ENCODE results near the gene DGKQ. TPM values are rescaled to one million over a fixed set of nuclear protein-coding genes. Genes with fewer than 3 reads are reported as not detected.

DGKQ gene
- total and polyA plus RNA-seq, 2 experiments from 2014 or later: 4.0 to 22.4 TPM

DNA sequence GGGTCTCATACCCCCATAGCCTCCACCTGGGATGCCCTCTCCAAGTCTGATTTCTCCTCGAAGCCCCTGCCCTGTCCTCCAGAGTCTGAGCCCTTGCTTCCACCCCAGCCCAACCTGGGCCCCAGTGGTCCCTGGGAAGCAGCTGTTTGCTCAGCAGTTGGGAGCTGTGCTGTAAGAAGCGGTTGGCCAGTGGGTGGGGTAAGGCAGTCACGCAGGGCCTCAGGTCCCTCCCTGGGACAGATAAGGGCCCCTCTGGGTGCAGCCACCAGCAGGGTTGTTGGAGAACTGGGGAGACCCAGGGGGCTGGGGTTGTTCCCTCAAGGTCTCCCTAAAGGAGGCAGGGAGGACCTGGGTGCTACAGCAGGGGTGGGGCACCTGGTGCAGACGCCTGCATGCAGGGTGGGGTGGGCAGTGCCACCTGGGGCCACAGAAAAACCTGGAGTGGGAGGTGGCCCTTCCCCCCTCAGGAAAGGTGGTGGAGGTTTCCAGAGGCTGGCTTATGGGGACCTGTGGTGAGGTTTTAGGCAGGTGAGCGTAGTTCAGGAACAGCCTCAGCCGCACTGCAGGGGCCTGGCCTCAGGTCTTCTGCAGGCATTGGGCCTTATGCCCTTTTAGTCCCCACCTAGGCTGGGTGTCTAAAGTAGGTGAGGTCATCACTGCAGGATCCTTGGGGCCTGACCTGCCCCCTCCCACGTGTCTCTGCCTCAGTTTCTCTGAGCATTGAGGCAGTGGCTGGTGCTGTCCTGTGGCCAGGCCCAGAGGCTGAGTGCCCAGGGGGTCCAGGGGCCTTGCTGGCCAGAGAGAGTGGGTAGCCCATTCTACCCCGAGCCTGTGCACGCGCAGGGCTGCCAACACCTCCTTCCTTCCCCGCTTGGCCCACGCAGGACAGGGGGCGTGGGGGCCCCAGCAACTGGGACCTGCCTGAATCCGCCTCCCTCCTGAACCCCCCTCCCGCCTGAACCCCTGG, 22.9 kb upstream of the DGKQ start:
- H3K4me3 Mint-ChIP-seq: peak overlapping the region; percentile 63; the same call in 2 of the 3 replicates
- peak overlapping the region; percentile 57; the same call in 1 of the 2 replicates for H3K4me3 ChIP-seq

More for the DNA sequence above, 22.9 kb upstream of the DGKQ start:
- Histone ChIP-seq H3F3A (replicated peaks; ENCODE audit: low read depth) (no peaks in the 10 kb centered on the region), H3K27ac (ENCODE audit: low read depth) (no peak overlapping the region), H4K20me1 (replicated peaks; ENCODE audit: insufficient read depth) (no peaks in the 10 kb centered on the region; the same call in 1 of the 2 replicates), H3K79me2 (replicated peaks; ENCODE audit: insufficient read depth) (no peaks in the 10 kb centered on the region), H3K4me1 (ENCODE audit: insufficient read depth) (no peaks in the 10 kb centered on the region; the same call in 1 of the 2 replicates), H3K4me2 (peak overlapping the region; percentile 80; the same call in 1 of the 2 replicates), H3K9me2 (ENCODE audit: insufficient read depth) (no peaks in the 10 kb centered on the region), H3K27me3 (ENCODE audit: insufficient read depth) (peaks cover 55% of the 10 kb centered on the region), H3K36me3 (ENCODE audit: insufficient read depth) (no peaks in the 10 kb centered on the region), H2AFZ (no peak overlapping the region)
- no peak for DNase-seq (ENCODE audit: low spot score)
- H3K4me1 Mint-ChIP-seq: peaks cover 4% of the 10 kb centered on the region; the same call in 2 of the 3 replicates
- no peak for ATAC-seq
- no peaks in the 10 kb centered on the region for H3K36me3 Mint-ChIP-seq (ENCODE audit: low read depth)
- no peaks in the 10 kb centered on the region for H3K9me3 Mint-ChIP-seq
- no peak for TF ChIP-seq NANOG (IDR thresholded peaks at IDR 0.05; ENCODE audit: borderline replicate concordance)
- no peak for TF ChIP-seq EZH2phosphoT487 (IDR thresholded peaks at IDR 0.05; ENCODE audit: unreplicated experiment)
- TF ChIP-seq EZH2 (IDR thresholded peaks at IDR 0.05; ENCODE audit: low read depth, unreplicated experiment): no peak
- TF ChIP-seq, protein P1, sequence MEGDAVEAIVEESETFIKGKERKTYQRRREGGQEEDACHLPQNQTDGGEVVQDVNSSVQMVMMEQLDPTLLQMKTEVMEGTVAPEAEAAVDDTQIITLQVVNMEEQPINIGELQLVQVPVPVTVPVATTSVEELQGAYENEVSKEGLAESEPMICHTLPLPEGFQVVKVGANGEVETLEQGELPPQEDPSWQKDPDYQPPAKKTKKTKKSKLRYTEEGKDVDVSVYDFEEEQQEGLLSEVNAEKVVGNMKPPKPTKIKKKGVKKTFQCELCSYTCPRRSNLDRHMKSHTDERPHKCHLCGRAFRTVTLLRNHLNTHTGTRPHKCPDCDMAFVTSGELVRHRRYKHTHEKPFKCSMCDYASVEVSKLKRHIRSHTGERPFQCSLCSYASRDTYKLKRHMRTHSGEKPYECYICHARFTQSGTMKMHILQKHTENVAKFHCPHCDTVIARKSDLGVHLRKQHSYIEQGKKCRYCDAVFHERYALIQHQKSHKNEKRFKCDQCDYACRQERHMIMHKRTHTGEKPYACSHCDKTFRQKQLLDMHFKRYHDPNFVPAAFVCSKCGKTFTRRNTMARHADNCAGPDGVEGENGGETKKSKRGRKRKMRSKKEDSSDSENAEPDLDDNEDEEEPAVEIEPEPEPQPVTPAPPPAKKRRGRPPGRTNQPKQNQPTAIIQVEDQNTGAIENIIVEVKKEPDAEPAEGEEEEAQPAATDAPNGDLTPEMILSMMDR (conservative IDR thresholded peaks at IDR 0.05; ENCODE audit: low read depth in 2 of 2): no peak
- no peak for TF ChIP-seq CREB1 (CRISPR knock-in tag; IDR thresholded peaks at IDR 0.05; ENCODE audit: low read depth)
- TF ChIP-seq STAT1 (IDR thresholded peaks at IDR 0.05; ENCODE audit: unreplicated experiment): no peak
- TF ChIP-seq, protein P2, sequence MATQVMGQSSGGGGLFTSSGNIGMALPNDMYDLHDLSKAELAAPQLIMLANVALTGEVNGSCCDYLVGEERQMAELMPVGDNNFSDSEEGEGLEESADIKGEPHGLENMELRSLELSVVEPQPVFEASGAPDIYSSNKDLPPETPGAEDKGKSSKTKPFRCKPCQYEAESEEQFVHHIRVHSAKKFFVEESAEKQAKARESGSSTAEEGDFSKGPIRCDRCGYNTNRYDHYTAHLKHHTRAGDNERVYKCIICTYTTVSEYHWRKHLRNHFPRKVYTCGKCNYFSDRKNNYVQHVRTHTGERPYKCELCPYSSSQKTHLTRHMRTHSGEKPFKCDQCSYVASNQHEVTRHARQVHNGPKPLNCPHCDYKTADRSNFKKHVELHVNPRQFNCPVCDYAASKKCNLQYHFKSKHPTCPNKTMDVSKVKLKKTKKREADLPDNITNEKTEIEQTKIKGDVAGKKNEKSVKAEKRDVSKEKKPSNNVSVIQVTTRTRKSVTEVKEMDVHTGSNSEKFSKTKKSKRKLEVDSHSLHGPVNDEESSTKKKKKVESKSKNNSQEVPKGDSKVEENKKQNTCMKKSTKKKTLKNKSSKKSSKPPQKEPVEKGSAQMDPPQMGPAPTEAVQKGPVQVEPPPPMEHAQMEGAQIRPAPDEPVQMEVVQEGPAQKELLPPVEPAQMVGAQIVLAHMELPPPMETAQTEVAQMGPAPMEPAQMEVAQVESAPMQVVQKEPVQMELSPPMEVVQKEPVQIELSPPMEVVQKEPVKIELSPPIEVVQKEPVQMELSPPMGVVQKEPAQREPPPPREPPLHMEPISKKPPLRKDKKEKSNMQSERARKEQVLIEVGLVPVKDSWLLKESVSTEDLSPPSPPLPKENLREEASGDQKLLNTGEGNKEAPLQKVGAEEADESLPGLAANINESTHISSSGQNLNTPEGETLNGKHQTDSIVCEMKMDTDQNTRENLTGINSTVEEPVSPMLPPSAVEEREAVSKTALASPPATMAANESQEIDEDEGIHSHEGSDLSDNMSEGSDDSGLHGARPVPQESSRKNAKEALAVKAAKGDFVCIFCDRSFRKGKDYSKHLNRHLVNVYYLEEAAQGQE (IDR thresholded peaks at IDR 0.05; ENCODE audit: unreplicated experiment): no peak
- TF ChIP-seq POLR2AphosphoS5 (IDR thresholded peaks at IDR 0.05; ENCODE audit: low read depth): no peak
- TF ChIP-seq ZNF114 (CRISPR knock-in tag; IDR thresholded peaks at IDR 0.05): no peak
- TF ChIP-seq, protein P3, sequence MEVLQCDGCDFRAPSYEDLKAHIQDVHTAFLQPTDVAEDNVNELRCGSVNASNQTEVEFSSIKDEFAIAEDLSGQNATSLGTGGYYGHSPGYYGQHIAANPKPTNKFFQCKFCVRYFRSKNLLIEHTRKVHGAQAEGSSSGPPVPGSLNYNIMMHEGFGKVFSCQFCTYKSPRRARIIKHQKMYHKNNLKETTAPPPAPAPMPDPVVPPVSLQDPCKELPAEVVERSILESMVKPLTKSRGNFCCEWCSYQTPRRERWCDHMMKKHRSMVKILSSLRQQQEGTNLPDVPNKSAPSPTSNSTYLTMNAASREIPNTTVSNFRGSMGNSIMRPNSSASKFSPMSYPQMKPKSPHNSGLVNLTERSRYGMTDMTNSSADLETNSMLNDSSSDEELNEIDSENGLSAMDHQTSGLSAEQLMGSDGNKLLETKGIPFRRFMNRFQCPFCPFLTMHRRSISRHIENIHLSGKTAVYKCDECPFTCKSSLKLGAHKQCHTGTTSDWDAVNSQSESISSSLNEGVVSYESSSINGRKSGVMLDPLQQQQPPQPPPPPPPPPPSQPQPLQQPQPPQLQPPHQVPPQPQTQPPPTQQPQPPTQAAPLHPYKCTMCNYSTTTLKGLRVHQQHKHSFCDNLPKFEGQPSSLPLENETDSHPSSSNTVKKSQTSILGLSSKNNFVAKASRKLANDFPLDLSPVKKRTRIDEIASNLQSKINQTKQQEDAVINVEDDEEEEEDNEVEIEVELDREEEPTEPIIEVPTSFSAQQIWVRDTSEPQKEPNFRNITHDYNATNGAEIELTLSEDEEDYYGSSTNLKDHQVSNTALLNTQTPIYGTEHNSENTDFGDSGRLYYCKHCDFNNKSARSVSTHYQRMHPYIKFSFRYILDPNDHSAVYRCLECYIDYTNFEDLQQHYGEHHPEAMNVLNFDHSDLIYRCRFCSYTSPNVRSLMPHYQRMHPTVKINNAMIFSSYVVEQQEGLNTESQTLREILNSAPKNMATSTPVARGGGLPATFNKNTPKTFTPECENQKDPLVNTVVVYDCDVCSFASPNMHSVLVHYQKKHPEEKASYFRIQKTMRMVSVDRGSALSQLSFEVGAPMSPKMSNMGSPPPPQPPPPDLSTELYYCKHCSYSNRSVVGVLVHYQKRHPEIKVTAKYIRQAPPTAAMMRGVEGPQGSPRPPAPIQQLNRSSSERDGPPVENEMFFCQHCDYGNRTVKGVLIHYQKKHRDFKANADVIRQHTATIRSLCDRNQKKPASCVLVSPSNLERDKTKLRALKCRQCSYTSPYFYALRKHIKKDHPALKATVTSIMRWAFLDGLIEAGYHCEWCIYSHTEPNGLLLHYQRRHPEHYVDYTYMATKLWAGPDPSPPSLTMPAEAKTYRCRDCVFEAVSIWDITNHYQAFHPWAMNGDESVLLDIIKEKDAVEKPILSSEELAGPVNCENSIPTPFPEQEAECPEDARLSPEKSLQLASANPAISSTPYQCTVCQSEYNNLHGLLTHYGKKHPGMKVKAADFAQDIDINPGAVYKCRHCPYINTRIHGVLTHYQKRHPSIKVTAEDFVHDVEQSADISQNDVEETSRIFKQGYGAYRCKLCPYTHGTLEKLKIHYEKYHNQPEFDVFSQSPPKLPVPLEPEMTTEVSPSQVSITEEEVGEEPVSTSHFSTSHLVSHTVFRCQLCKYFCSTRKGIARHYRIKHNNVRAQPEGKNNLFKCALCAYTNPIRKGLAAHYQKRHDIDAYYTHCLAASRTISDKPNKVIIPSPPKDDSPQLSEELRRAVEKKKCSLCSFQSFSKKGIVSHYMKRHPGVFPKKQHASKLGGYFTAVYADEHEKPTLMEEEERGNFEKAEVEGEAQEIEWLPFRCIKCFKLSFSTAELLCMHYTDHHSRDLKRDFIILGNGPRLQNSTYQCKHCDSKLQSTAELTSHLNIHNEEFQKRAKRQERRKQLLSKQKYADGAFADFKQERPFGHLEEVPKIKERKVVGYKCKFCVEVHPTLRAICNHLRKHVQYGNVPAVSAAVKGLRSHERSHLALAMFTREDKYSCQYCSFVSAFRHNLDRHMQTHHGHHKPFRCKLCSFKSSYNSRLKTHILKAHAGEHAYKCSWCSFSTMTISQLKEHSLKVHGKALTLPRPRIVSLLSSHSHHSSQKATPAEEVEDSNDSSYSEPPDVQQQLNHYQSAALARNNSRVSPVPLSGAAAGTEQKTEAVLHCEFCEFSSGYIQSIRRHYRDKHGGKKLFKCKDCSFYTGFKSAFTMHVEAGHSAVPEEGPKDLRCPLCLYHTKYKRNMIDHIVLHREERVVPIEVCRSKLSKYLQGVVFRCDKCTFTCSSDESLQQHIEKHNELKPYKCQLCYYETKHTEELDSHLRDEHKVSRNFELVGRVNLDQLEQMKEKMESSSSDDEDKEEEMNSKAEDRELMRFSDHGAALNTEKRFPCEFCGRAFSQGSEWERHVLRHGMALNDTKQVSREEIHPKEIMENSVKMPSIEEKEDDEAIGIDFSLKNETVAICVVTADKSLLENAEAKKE (CRISPR knock-in tag; IDR thresholded peaks at IDR 0.05): no peak
- TF ChIP-seq, protein P4, sequence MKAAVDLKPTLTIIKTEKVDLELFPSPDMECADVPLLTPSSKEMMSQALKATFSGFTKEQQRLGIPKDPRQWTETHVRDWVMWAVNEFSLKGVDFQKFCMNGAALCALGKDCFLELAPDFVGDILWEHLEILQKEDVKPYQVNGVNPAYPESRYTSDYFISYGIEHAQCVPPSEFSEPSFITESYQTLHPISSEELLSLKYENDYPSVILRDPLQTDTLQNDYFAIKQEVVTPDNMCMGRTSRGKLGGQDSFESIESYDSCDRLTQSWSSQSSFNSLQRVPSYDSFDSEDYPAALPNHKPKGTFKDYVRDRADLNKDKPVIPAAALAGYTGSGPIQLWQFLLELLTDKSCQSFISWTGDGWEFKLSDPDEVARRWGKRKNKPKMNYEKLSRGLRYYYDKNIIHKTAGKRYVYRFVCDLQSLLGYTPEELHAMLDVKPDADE (IDR thresholded peaks at IDR 0.05): no peak
- TF ChIP-seq JUNB (IDR thresholded peaks at IDR 0.05; ENCODE audit: unreplicated experiment): no peak
- no peak for TF ChIP-seq ZNF331 (CRISPR knock-in tag; IDR thresholded peaks at IDR 0.05; ENCODE audit: low read depth)
- peaks cover 49% of the 10 kb centered on the region for H3K27me3 Mint-ChIP-seq (ENCODE audit: insufficient read depth, low read depth, poor library complexity)
- H3K27ac Mint-ChIP-seq: no peak overlapping the region

All from GM23338 (cell line).